ENCODE results near the gene WNT9B.

DNA sequence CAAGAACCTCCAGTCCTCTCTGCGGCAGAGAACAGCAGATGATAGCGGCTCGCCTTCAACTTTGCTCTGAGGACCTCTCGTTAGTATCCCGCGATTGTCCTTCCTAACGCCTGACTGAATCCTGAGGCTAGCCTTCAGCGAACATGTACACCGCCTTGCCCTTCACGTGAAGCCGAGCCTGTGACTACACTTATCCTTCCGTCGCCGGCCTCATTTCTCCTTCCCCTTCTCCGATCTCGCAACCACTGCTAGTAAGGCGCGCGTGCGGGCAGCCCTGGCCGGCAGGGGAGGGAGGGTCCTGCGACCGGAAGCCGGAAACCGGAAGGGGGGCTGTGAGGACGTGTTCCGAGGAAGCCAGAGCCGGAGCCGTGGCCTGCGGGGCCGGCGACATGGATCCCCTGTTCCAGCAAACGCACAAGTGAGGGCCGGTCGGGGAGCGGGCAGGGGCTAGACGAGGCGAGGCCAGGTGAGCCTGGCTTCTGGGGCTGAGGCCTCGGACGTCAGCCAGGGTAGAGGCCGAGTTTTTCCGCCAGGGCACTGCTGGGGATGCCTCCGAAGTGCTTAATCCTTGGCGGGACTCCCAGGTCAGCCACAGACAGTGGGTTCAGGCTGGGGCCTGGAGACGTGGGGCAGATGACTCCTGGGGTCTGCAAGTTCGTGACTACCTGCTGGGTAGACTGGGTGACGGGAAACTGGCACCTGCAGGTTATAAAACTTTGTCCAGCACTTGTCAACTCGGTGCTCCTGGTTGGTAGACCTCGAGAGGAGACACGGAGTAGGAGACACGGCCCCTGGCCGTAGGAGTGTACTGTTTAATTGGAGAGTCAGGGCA is 71.6 kb downstream of the WNT9B start, which contains the start of gene GOSR2:
- TF ChIP-seq POLR2AphosphoS5 (IDR thresholded peaks at IDR 0.05; ENCODE audit: low read depth, low read length) (peak; percentile 97), POLR2A (IDR thresholded peaks at IDR 0.05; ENCODE audit: low read depth, low read length) (peak; percentile 96), SPI1 (IDR thresholded peaks at IDR 0.05; ENCODE audit: low read depth, low read length) (0 out of 2 replicates have a peak, but pooled peaks have one; percentile 22), POU2F2 (IDR thresholded peaks at IDR 0.05; ENCODE audit: low read depth, low read length) (peak; percentile 57), PAX5 (IDR thresholded peaks at IDR 0.05; ENCODE audit: insufficient read depth, low read length, severe bottlenecking) (no peak), TAF1 (IDR thresholded peaks at IDR 0.05; ENCODE audit: low read depth, low read length) (peak; percentile 77)

All from GM12891 (cell line).